Measurements from ENCODE around the gene HUS1.

Gene HUS1

DNA sequence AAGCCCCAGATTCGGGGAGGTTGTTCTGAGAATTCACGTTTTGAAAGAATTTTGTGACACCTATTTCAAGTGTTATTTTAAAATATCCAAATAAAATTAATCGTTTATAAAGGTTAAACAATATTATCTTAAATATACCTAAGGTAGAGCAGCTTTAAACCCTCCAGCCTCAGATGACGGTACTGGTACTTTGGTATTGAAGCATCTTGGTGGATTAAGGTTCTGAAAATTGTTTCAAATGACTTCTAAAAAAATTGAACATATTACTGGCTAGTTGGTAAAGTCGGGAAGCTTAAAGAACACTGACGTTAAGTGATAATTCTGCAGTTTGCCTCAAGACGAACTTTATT is 392 bp upstream of the HUS1 start:
- no peak for DNase-seq (ENCODE audit: low spot score)

GRCh38 chr7:47978790-47979144 is 648 bp downstream of the HUS1 start:
- no peak for DNase-seq (ENCODE audit: low spot score)

- no peak for DNase-seq (ENCODE audit: low spot score)
Observed at GRCh38 chr7:47973739-47974138, 5.7 kb downstream of the HUS1 start.

DNA sequence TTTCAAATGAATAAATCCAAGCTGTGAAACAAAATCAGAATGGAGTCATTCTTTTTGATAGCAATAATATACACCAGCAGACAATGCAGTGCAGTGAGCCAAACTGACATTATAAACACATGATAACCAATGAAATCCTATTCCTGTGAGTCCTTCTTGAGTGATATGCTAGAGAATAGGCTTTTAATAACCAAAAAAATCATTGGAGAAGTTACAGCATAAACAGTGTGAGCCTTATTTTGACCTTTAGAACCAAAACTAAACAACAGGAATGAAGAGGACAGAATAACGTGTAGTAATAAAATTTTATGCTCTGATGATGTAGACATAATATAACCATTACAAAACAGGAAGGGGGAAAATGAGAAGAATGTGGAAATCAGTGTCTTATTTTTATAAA is 8.7 kb downstream of the HUS1 start:
- no peak for DNase-seq (ENCODE audit: low spot score)

- peak; percentile 51 for DNase-seq (ENCODE audit: low spot score)
Observed at GRCh38 chr7:47968847-47969774, 10.3 kb downstream of the HUS1 start.

- DNase-seq (ENCODE audit: low spot score) = no peak
Observed at GRCh38 chr7:47967708-47968107, 11.7 kb downstream of the HUS1 start.

GRCh38 chr7:47967123-47967522 is 12.3 kb downstream of the HUS1 start:
- DNase-seq (ENCODE audit: low spot score) = no peak

- DNase-seq (ENCODE audit: low spot score) = no peak
Observed at GRCh38 chr7:47965456-47965855, 14.0 kb downstream of the HUS1 start.

DNA sequence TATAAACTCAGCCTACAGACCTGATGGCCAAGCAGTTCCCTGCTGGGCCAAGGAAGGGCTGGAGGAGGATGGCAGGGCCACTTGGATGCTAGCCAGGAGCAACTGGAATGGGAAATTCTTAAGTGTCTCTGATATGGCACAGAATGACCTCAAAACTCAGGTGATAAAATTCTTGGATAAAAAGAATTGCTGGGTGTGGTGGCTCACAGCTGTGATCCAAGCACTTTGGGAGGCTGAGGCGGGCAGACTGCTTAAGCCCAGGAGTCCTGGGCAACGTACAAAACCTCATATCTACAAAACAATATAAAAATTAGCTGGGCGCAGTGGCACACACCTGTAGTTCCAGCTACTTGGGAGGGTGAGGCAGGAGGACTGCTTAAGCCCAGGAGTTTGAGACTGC is 17.2 kb downstream of the HUS1 start:
- no peak for DNase-seq (ENCODE audit: low spot score)

- no peak for DNase-seq (ENCODE audit: low spot score)
Observed at GRCh38 chr7:47957156-47957555, 22.3 kb downstream of the HUS1 start.

DNA sequence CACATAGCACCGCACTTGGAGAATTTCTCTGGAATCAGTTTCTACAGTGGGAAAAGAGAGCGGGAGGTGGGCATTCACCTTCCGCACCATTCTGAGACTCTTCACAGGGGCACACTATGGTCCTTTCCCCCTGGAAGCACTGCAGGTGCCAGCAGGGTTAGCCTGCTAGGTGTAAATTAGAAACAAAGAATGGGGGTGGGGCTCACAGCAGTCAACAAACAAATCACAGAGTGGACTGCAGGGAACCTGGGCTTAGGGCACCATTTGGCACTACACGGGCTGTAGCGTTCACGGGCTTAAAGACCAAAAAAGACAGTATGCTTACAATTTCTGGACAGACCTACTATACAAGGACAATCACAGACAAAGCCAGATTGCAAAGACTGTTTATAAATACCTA is 23.2 kb downstream of the HUS1 start:
- DNase-seq (ENCODE audit: low spot score) = no peak

DNA sequence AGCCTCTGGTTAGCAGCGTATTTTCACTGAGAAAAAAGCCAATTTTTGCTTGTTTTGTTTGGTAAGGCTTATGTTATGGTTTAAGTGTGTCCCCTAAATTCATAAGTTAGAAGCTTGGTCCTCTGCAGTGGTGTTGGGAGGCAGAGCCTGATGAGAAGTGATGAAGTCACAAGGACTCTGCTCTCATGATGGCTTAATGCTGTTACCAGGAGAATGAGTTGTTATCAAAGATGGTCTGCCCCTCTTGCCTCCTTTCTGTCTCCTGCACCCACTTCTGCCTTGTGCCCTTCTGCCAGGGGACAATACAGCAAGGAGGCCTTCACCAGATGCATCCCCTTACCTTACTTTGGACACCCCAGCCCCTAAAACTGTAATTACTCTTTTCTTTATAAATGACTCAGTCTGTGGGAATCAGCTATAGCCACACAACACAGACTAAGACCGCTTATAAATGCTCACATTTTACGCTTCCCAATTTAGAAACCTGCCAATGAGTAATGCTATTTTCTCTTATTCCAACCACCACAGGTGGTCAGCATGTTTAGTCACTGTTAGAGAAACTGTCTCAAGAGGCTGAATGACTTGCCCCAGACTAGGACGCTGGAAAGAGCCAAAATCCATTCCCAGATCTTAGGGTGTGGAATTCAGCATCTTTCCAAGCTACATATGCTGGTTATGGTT is 25.0 kb downstream of the HUS1 start:
- no peak for DNase-seq (ENCODE audit: low spot score)

DNA sequence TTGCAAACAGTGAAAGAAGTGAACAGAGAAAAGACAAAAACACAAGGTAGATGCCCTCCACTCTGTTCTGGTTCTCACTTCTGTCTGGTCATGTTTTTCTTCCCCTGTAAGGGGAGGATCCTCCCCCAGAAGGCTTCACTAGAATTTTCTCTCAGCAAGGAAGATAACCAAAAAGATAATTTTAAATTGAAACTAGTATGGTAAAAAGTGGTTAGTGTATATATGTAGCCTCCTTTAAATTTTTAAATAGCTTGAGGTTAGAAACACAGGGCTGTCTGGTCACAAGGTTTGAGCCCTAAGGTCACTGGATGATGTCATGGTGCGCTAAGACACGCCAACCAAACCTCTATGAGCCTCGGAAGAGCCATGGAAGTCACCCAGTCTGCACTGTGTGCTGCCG is 25.6 kb downstream of the HUS1 start:
- no peak for DNase-seq (ENCODE audit: low spot score)

- DNase-seq (ENCODE audit: low spot score) = no peak
Observed at GRCh38 chr7:47952224-47952623, 27.2 kb downstream of the HUS1 start.

DNA sequence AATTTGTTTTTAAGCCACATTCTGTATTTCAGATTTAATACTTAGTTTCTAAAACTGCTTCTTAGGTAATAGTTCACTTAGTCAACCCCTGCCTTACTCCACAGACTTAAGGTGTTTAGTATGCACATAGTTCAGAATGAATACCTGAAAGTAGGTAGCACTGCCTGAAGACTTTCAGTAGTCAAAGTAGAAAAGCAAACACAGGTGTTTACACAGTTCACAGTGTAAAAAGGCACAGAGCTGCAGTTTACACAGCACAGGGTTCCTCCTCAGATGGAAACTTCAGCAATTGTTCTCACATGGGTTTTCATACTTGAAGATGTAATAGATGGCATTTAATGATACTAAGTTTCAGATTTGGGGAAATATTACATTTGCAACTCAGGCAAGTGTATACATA is 28.0 kb downstream of the HUS1 start:
- DNase-seq (ENCODE audit: low spot score) = no peak

DNA sequence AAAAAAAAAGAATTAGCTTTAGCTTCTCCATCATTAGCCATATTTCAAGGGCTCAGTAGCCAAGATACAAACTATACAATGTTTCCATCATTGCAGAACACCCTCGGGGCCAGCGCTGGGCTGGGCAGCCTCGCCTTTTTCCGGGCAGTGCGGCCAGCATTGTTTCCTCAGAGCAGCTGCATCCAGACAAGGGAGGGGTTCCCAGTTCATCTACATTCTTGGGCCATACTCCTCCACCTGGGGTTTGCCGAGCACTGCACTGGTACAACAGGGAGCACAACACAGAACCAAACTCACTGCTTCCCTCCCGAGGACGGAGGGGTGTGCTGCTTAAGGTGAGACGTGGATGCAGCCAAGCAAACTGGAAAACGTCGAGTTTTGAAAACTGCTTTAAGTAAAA is 28.7 kb downstream of the HUS1 start:
- no peak for DNase-seq (ENCODE audit: low spot score)

GRCh38 chr7:47949703-47950102 is 29.7 kb downstream of the HUS1 start:
- no peak for DNase-seq (ENCODE audit: low spot score)

GRCh38 chr7:47948141-47948790 is 31.1 kb downstream of the HUS1 start, which contains the start of gene PKD1L1:
TSS of gene PKD1L1 (minus strand) at chr7:47948466. CDS start at chr7:47948440, 26 bp downstream.
- DNase-seq (ENCODE audit: low spot score) = no peak

- DNase-seq (ENCODE audit: low spot score) = no peak
Observed at GRCh38 chr7:47947355-47947749, 32.1 kb downstream of the HUS1 start.

DNA sequence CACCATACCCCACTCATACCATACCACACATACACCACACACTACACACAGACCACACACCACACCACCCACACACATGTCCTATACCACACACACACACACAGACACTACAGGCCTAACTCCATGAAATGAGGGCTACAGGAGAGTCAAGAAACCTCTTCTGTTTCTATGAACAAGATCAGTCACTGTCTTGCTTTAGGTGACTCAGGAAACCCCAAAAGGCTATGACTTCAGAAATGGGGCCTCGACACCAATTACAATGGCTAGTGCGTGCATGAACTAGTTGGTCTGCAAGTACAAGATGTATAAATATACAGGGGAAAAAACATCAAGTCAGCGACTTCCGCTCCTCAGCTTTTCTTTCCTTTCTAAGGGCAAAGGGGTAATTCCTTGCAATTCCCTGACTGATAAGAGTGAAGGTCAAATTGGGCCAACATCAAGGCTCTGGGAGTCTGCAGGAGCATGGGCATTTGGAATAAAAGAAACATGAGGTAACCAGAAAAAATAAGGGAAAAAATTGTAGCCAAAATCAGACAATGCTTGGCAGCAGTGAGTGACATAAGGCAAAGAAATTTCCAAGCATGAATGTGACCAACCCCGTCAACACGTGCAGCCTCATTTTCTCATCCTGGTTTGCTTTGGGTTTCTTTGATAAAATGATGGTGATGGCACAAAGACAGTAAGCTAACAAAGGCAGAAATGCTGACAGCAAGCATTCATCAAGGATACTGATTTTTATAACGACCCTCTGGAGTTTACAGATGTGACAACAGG is 32.6 kb downstream of the HUS1 start:
- no peak for DNase-seq (ENCODE audit: low spot score)

GRCh38 chr7:47945261-47946015 is 34.0 kb downstream of the HUS1 start:
- DNase-seq (ENCODE audit: low spot score) = peak; percentile 63

All from activated CD4-positive, alpha-beta T cell treated with anti-CD3 and anti-CD28 coated beads, Interleukin-2, Interleukin-4, amounts not matched to agents 100 ng/mL and 50 ng/mL, durations not matched to agents 16 hours and 8 hours (primary cell).